ENCODE results near the gene CNN1.

DNA sequence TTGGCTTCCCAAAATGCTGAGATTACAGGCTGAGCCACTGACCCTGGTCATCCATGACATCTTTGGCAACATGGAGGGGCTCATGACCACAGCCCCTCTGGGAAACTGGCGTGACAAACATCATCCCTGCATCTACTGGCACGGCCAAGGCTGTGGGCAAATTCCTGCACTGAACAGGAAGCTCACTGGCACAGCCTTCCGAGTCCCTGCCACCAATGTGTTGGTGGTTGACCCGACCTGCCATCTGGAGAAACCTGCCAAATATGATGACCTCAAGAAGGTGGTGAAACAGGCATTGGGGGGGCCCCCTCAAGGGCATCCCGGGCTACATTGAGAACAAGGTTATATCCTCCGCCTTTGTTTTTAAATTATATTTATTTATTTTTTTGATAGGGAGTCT is 47.7 kb downstream of the CNN1 start:
- TF ChIP-seq, protein P1, sequence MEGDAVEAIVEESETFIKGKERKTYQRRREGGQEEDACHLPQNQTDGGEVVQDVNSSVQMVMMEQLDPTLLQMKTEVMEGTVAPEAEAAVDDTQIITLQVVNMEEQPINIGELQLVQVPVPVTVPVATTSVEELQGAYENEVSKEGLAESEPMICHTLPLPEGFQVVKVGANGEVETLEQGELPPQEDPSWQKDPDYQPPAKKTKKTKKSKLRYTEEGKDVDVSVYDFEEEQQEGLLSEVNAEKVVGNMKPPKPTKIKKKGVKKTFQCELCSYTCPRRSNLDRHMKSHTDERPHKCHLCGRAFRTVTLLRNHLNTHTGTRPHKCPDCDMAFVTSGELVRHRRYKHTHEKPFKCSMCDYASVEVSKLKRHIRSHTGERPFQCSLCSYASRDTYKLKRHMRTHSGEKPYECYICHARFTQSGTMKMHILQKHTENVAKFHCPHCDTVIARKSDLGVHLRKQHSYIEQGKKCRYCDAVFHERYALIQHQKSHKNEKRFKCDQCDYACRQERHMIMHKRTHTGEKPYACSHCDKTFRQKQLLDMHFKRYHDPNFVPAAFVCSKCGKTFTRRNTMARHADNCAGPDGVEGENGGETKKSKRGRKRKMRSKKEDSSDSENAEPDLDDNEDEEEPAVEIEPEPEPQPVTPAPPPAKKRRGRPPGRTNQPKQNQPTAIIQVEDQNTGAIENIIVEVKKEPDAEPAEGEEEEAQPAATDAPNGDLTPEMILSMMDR (IDR thresholded peaks at IDR 0.05 in 4 of 5, conservative IDR thresholded peaks at IDR 0.05 in 1 of 5) = no peak
- no peak for TF ChIP-seq POLR2A (IDR thresholded peaks at IDR 0.05)
